ENCODE measurements around the gene BORCS6. TPM values are rescaled to one million over a fixed set of nuclear protein-coding genes. Genes with fewer than 3 reads are reported as not detected.

Gene BORCS6
- total RNA-seq, 1 experiment from 2014 or later = 6.4 TPM

DNA sequence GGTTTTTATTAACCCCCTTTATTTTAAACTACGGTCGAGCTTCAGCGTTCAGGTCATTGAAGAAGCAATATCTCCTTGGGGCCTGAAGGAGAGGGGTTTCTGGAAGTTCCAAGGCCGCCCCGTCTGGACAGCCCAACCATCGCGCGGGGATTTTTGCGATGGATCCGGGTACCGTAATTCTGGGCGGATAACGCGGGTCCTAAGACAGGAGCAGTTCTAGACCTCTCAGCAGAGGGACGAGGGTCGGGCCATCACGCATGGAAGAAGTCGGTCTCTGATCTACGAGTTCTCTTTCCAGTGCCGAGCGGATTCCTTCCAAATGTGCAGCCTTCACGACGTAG, 3.6 kb downstream of the BORCS6 start (continued):
- TF ChIP-seq, protein P1, sequence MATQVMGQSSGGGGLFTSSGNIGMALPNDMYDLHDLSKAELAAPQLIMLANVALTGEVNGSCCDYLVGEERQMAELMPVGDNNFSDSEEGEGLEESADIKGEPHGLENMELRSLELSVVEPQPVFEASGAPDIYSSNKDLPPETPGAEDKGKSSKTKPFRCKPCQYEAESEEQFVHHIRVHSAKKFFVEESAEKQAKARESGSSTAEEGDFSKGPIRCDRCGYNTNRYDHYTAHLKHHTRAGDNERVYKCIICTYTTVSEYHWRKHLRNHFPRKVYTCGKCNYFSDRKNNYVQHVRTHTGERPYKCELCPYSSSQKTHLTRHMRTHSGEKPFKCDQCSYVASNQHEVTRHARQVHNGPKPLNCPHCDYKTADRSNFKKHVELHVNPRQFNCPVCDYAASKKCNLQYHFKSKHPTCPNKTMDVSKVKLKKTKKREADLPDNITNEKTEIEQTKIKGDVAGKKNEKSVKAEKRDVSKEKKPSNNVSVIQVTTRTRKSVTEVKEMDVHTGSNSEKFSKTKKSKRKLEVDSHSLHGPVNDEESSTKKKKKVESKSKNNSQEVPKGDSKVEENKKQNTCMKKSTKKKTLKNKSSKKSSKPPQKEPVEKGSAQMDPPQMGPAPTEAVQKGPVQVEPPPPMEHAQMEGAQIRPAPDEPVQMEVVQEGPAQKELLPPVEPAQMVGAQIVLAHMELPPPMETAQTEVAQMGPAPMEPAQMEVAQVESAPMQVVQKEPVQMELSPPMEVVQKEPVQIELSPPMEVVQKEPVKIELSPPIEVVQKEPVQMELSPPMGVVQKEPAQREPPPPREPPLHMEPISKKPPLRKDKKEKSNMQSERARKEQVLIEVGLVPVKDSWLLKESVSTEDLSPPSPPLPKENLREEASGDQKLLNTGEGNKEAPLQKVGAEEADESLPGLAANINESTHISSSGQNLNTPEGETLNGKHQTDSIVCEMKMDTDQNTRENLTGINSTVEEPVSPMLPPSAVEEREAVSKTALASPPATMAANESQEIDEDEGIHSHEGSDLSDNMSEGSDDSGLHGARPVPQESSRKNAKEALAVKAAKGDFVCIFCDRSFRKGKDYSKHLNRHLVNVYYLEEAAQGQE (IDR thresholded peaks at IDR 0.05; ENCODE audit: low read depth) = no peak
- TF ChIP-seq EGR1 (IDR thresholded peaks at IDR 0.05; ENCODE audit: low read depth) = no peak
- TF ChIP-seq CBX3 (IDR thresholded peaks at IDR 0.05; ENCODE audit: low read depth) = peak; percentile 76; the same call in 1 of the 2 replicates
- TF ChIP-seq POLR2A (IDR thresholded peaks at IDR 0.05; ENCODE audit: borderline replicate concordance, extremely low read depth, insufficient read depth, insufficient read length) = no peak

DNA sequence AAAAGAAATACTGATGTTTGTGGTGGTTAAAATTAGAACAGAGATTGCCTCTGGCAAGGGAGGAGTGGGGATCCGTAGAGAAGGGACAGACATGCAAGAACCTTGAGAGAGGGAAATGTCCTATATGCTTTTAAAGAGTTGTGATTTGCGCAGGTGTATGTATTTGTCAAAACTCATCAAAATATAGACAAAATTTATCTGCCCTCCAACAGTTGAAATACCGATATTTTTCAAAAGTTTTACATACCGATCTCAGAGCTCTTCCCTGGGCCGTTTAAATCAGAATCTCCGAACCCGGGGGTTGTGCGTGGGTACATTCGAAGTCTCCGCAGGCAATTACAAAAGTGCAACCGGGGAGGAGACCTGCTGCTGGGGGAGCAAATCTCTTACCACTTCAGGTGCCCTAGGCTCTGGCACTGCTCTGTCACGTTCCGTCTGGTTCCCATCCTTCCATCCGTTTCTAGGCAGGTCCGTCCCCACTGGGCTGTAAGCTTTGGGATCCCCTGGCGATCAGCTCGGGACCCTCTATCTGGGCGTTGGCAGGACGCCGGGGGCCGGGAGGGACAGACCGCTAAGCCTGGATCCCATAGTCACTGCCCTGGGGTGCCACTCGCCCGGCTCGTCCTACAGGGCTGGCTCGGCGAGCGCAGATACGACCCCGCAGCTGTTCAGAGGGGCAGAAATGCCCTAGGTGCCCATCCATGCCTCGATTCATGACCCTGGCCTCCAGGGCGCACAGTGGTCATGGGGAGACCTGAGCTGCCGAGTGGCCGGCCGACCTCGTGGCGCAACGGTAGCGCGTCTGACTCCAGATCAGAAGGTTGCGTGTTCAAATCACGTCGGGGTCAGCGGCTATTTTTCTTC, 4.2 kb downstream of the BORCS6 start:
- Histone ChIP-seq H4K20me1 (ENCODE audit: insufficient read depth) (no peaks in the 10 kb centered on the region), H3K4me1 (ENCODE audit: control insufficient read depth in 1 of 2, insufficient read depth in 2 of 2, low read length in 2 of 2) (peaks cover 21 to 44% of the 10 kb centered on the region in 2 experiments), H3K4me3 (replicated peaks in 1 of 2; ENCODE audit: low read depth in 1 of 2, low read length in 2 of 2) (peak overlapping the region; percentile 41 to 62), H3K79me2 (ENCODE audit: insufficient read depth, low read length) (peaks cover 14% of the 10 kb centered on the region; the same call in 1 of the 2 replicates), H3K9me3 (ENCODE audit: control insufficient read depth in 1 of 2, insufficient read depth in 1 of 2, low read depth in 1 of 2, low read length in 2 of 2) (no peaks in the 10 kb centered on the region), H3K9ac (ENCODE audit: low read length) (peak overlapping the region; percentile 70), H3K36me3 (ENCODE audit: control insufficient read depth in 1 of 2, insufficient read depth in 2 of 2, low read length in 2 of 2) (no peaks in the 10 kb centered on the region), H3K27me3 (ENCODE audit: insufficient read depth, low read length) (no peaks in the 10 kb centered on the region), H3K4me2 (ENCODE audit: low read length) (peak overlapping the region; percentile 95), H2AFZ (ENCODE audit: low read depth, low read length, poor library complexity, severe bottlenecking) (peak overlapping the region; percentile 83), H3K9me2 (ENCODE audit: insufficient read depth) (no peaks in the 10 kb centered on the region), H3K27ac (ENCODE audit: low read depth, low read length) (peak overlapping the region; percentile 70)
- ChIA-PET POLR2A (interaction anchor here (0.7 to 6.9 kb wide), 7 partner anchors 9 to 112 kb away, joined by 3 to 63 read pairs (median 5); no protein-coding TSS in a partner anchor), RAD21 (ENCODE audit: low non-redundant PET in 1 of 2, low total read pairs in 2 of 2, uncharacterized antibody in 2 of 2, unreplicated experiment in 2 of 2) (interaction anchor here (0.7 to 1.0 kb wide), 3 partner anchors 36 to 115 kb away, joined by 3 to 5 read pairs (median 4); no protein-coding TSS in a partner anchor), CTCF (interaction anchor here (0.6 to 1.2 kb wide), 10 partner anchors 24 to 817 kb away, joined by 3 to 6 read pairs (median 3); partner anchors contain the start of genes ALOXE3, AURKB and PFAS)
- ATAC-seq = peak; percentile 15
- intact Hi-C loops (cut with micrococcal nuclease) = loop anchor here (2.0 to 5.0 kb wide), 2 partner anchors 49 to 63 kb away; partner anchors contain the start of genes CTC1 and PFAS
- TF ChIP-seq RAD21 (IDR thresholded peaks at IDR 0.05; ENCODE audit: low read depth) = no peak
- TF ChIP-seq, protein P2, sequence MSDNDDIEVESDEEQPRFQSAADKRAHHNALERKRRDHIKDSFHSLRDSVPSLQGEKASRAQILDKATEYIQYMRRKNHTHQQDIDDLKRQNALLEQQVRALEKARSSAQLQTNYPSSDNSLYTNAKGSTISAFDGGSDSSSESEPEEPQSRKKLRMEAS (IDR thresholded peaks at IDR 0.05) = peak; percentile 71; the same call in 1 of the 2 replicates
- DNase-seq (ENCODE audit: low read depth, low spot score) = no peak
- BruUV-seq (replicated peaks) = no TSS peak
